Cortex of kidney (tissue), 1 donor: Measurements from ENCODE around the gene FUBP3.
A peak's percentile ranks its signal among the peaks of the same experiment; 100 is the strongest.

Experiments used
- DNase-seq: peaks from one replicate; lab custom pipeline; 2025; lab: John Stamatoyannopoulos, UW

The FUBP3 gene, protein sequence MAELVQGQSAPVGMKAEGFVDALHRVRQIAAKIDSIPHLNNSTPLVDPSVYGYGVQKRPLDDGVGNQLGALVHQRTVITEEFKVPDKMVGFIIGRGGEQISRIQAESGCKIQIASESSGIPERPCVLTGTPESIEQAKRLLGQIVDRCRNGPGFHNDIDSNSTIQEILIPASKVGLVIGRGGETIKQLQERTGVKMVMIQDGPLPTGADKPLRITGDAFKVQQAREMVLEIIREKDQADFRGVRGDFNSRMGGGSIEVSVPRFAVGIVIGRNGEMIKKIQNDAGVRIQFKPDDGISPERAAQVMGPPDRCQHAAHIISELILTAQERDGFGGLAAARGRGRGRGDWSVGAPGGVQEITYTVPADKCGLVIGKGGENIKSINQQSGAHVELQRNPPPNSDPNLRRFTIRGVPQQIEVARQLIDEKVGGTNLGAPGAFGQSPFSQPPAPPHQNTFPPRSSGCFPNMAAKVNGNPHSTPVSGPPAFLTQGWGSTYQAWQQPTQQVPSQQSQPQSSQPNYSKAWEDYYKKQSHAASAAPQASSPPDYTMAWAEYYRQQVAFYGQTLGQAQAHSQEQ

DNA sequence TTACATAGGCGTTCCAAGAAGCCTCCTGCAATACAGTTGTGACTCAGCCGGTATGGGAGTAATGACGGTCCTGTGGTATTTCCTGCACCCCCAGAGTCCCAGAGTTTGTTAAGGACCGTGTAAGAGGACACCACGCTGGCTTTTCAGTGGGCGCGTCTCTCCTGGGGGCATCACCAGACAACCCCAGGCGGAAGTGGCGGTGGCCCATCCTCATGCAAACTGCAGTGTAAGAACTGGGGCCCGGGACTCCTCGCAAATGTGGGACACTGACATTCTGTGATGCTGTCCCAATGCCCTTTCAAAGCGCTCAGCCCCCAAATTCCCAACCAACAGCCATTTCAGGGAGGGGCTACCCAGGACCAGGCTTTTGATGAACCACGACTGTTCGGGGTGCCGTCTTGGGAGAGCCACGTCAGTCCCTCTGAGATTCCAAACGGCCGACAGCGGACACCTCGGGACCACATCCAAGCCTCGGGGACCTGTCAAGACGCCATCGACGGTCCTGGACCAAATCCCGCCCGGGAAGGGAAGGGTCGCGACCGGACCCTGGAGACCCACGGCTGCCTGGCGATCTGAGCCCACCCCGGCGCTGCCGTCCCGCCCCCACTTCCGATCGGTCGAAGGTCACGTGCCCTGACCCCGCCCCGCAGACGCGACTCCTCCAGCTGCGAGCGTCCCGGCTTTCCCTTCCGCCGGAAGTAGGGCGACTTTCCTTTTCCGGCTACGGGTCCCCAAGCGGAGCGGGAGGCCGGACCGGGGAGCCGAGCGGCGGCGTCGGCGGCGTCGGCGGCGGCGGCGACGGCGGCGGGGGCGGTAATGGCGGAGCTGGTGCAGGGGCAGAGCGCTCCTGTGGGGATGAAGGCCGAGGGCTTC, at the start of gene FUBP3:
TSS of gene FUBP3 (plus strand) at position 713 of the 873 bp plus-strand sequence. CDS start at position 817, 104 bp downstream.
- peak; percentile 80 for DNase-seq

DNA sequence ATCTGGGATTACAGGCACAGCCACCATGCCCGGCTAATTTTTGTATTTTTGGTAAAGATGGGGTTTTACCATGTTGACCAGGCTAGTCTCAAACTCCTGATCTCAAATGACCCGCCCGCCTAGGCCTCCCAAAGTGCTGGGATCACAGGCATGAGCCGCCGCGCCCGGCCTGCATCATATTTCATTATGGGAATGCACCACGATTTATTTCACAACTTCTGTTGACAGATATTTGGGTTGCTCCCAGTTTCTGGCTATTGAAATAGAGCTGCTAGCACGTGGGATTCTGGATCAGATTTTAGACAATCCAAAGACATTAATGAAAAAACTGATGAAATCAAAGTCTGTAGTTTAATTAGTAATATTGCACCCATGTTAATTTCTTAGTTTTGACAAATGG, 48.4 kb upstream of the FUBP3 start:
- no peak for DNase-seq

DNA sequence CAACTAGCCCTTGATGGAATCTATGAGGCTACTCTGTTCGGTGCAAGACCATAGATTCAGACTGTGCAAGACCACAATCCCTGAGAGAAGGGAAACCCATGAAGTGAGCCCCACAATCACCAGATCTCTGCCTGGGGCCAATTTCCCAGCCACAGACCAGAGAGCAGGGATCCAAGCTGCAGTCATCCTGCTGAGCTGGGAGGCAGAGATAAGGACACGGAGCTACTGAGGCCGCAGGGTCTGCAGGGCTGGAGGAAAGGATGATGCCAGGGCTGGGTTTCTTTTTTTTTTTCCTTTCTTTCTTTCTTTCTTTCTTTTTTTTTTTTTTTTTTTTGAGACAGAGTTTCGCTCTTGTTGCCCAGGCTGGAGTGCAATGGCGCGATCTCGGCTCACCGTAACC, 47.7 kb upstream of the FUBP3 start:
- DNase-seq = no peak

DNA sequence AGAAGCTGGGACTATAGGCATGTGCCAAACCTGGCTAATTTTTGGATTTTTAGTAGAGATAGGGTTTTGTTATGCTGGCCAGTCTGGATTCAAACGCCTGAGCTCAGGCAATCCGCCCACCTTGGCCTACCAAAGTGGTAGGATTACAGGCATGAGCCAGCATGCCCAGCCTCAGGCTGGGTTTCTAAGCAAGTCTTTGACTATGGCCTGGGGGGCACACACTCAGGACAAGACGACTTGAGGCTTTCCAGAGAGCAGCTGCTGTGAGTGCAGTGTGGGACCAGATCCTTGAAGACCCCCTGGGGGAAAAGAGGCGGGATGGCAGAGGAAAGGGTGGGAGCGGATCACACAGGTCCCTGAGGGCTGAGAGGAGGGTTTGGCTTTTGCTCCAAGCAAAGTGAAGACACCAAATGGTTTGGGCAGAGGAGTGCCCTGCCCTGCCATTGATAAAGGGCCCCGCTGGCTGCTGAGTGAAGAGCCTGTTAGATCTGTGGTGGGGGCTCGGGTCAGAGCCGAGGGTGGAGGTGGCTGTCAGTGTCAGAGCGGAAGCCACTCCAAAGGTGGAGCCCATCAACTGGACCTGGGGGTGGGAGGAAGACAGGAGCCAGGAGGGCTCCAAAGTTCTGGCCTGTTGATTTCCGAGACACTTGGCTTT, 46.8 kb upstream of the FUBP3 start:
- DNase-seq = no peak

DNA sequence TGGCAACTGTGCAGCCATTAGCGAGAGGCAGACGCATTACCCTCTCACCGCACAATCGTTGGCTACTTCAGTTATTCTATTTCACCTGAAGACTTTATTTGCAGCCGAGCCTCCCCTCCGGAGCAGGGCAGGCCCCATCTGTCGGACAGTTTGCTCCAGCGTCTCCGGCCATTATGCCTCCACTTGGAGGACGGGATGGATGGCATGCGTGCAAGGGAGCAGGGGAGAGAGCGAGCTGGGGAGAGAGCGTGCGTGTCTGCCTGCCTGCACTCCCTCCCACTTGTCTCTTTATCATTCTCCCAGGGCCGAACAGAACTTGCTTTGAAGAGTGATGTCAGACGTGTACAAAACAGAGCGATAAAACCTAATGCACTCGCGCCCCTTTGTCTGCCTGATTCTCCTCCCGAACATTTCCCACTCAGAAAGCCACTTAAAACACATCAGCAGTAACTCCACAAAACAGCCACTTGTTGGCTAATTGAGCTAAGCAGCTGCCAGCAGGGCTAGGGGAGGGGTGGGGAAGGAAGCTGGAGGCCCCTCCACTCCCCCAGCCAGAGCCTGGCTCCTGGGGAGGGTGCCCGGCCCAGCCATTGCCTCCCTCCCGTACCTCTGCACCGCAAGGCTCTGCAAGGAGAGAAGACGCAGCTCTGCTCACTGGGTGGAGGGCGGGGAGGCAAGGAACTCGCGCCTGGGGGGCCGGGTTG, 43.4 kb upstream of the FUBP3 start:
- DNase-seq = no peak

DNA sequence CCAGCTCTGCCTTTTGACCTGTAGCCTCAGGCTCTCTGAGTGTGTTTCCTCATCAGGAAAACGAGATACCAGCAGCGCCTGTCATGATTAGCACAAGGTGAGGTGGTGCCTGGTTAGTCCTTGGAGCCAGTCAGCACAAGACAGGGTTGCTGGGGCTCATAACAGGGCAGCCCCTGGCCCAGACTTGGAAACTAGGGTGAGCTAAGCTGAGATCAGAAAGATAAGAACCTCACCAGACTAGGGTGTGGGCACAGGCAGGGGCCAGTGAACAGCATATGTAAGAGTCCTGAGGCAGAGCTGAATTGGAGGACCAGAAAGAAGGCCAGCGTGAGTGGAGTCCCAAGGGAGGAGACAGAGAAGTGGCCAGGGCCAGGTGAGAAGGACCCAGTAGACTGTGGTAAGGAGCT, 42.7 kb upstream of the FUBP3 start:
- DNase-seq = no peak

DNA sequence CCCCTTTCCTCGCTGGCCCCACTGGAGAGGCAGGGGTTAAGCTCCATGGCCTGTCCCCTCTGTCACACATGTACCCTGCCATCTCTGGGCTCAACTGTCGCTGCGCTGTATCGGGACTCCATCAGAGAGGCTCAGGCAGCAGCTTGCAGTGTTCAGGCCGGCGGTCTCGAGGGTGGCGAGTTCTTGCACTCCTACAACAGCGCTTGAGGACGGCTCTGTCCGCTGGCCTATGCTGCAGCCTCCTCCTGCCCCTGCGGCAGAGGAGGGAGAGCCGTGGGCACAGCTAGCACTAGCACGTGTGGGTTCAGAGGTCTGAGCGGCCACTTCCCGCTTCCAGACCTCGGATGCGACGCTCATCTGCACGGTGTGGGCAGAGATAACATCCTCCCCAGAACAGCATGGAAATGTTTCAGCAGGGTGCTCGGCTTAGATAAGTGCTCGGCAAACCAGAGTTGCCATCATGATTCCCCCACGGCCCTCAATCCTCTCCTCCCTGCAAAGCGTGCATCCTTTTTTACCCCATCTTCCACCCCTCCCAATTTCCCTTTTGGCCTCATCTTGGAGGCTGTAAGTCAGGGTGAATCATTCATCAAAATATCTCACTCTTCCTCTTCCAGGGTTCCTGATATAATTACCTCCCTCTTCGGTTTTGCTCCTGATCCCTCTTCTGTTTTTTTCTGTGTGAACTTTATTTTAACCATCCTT, 41.9 kb upstream of the FUBP3 start:
- DNase-seq = no peak

DNA sequence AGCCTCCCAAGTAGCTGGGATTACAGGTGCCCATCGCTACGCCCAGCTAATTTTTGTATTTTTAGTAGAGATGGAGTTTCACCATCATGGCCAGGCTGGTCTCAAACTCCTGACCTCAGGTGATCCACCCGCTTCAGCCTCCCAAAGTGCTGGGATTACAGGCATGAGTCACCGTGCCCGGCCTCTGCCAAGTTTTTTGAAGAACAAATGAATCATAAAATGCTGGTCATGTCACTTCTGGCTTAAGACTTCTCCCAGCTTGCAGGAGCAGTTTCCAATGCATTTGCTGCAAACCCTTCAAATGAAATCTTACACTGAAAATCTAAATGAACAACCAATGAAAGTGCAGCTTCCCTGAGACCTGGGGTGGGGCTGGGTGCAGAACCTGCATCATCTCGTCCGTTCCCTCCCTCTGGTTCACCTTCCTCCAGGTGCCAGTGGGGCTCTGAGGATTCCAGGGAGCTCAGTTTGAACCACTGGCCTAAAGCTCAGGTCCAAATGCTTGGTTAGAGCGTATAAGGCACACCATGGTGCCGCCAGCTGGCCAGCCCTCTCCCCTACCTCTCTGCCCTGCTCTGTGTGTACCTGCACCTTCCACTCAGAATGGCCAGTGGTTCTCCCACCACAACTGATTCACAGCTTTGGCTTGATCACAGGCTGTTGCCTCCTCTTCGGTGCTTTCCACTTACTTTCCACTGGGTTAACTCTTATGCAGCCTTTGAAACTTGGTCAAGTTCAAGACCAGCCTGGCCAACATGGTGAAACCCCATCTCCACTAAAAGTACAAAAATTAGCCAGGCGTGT, 39.8 kb upstream of the FUBP3 start:
- DNase-seq = no peak

DNA sequence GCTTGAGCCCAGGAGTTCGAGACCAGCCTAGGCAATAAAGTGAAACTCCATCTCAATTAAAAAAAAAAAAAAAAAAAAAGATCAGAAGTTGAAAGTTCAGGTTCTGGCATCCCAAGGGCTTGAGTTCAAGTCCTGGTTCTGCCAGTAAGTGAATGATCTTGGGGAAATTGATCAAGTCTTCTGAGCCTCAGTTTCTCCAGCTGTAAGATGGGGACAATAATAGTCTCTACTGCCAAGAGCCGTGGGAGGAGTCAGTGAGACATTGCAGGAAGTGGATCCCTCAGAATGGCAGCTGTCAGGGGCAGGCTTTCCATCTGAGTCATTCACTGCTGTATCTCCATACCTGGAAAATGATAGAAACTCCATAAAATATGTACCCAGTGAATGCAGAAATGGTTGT, 37.8 kb upstream of the FUBP3 start:
- no peak for DNase-seq

DNA sequence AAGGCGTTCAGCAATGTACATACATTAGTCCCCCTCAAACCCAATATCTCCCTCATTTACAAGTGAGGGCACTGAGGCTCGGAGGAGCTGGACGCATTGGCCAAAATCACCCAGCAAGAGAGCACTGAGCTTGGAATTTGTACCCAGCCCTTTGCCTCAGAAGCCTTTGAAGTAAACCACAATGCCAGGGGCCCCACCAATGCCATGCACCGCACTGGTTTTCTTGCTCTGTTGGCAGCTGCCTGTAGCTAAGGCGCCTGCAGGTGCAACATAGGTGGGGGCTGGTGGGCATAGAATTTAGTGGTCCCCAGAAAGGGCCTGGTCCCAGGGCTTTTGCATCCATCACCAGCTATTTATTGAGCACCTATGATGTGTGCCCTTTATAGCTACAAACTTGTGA, 37.3 kb upstream of the FUBP3 start:
- no peak for DNase-seq

DNA sequence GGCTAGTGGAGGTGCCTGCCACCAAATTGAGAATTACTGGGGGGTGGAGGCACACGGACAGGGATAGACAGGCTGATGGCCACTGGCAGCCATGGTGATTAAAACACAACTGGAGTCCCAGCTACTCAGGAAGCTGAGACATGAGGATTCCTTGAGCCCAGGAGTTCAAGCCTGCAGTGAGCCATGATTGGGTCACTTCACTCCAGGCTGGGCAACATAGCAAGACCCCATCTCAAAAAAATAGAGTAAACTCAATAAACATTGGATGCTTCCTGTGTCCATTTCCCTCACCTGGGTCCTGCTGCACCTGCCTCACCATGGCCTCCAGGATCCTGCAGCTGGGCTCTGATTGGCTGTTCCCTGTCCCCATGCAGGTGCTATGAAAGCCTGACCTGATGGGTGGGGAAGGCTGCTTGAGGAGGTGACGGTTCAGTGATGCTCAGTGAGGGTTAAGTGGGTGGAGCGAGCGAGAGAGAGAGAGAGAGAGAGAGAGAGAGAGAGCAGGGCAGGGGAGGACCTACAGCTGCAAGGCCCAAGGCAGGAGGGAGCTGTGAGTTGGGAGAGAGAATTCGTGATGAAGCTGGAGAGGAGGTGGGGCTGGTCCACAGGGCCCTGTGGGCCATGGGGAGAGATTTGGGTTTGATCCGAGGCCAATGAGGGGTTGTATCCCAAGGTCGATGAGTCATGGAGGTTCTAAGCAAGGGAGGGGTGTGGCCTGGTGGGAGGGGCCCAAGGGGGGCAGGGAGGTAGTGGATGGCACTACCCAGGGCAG, 36.7 kb upstream of the FUBP3 start:
- DNase-seq = no peak

DNA sequence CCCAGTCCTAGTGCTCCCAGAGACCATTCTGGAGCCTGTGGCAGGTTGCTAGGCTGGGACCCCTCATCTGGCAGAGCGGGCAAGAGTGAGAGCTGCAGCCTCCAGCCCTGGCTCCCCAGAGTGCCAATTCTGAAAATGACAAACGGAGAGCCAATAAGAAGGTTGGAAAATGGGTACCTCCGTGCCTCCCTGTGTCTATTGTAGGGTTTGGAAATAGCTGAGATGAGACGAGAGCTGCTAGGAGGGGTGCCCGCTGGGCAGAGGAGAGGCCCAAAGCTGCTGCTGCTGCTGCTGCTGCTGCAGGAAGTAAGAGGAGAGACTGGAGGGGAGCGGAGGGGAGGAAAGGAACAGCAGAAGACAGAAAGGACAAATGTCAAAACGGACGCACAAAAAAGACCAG, 36.0 kb upstream of the FUBP3 start:
- DNase-seq = no peak

DNA sequence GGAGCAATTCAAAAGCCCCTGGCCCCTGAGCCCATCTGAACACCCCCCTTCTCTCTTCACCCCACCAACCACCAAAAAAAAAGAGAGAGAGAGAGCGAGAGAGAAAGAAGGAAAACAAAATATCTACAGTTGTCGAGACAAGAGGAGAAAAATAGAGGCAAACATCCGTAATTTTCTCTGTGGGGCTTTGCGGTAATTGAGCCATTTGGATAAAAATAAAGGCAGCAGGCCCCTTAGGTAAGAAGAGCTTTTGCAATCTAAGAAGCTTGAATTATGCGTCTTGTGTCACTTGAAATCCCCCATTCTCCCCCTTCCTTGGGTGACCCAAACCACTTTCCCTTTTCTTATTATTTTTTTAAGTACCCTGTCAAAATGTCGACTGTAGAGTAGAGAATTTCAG, 35.5 kb upstream of the FUBP3 start:
- no peak for DNase-seq

DNA sequence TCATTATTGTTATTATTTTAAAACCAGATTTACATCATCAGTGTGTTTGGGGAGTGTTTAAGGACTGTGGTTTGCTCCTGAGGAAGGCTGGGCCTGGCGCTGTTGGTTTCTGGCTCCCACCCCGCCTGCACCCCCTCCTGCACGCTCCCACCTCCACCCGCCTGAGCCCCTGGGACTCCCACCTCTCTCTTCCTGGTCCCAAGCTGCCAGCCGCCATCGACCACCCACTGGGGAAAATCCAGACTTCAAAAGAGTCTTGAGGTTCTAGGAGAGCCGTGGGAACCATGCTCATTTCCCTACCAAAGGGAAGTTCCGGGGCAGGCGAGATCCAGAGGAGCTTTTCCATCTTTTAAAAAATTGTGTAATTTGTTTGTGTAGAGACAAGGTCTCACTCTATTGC, 35.0 kb upstream of the FUBP3 start:
- DNase-seq = no peak

DNA sequence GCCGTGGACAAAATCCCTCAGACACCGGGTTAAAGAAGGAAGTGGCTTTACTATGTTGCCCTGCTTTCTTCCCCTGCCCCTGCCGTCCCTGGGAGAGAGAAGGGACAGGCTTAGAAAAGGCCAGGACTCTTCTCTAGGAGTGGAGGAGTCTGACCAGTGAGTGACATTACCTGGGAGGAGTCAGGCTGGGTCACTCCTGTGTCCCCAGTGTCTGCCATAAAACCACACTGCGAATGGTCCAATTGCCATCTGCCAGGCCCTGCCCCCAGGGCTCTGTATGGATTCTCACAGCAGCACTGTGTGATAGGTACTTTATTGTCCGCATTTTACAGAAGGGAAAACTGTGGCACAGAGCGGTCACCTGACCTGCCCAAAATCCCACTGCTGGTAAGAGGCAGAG, 31.3 kb upstream of the FUBP3 start:
- DNase-seq = no peak

DNA sequence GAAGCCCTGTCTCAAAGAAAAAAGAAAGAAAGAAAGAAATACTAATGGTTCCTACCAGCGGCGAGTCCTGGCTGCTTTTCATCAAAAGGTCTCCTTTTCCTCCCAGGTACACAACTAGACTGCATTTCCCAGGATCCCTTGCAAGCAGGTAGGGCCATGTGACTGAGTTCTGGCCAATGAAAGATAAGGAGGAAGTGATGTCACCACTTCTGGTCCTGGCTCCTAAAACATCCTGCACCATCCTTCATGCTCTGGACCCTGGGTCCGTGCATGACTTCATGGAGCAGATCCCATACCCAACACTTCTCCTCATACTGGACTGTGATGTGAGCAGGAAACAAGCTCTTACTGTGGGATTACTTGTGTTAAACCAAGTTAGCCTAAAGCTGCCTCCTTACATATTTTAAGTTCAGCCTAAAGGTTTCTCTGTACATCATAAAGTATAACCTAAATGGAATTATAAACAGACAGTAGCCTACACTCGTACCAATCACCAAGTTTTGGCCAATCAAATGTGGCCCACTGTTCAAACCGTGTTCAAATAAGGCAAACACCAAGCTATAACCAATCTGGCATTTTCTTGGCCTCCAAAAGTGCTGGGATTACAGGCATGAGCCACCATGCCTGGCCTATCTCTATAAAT, 30.2 kb upstream of the FUBP3 start:
- DNase-seq = no peak

DNA sequence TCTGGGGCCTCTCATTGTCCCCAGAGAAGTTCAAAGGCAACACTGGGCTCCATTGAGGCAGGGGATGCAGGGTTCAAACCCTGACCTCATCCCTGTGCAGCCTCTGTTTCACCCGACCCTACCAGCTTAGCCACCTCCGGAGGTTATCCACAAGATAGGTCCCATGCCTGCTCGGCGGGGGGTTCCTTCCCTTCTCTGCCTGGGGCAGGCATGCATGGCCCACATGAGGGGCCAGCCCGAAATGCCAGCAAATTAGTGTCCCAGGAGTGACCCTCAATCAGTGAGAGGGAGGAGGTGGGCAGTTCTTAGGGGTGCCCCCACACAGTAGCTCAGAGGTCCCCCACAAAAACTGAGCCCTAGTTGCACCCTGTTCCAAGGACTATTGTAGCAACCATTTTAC, 24.8 kb upstream of the FUBP3 start:
- no peak for DNase-seq

DNA sequence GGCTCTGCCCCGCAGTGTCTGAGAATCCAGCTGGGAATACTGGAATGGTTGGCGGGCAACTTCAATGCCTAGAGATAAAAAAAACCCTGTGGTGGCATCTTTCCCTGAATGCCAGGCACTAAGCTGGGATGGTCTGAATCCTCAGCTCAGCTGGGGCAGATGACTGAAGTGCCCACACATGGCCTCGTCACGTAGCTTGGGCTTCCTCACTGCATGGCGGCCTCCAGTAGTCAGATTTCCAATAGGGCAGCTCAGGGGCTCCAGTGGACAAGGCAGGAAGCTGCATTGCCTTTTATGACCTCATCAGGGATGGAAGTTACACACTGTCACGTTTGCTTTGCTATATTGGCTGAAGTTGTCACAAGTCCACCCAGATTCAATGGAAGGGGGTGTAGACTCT, 24.3 kb upstream of the FUBP3 start:
- no peak for DNase-seq

DNA sequence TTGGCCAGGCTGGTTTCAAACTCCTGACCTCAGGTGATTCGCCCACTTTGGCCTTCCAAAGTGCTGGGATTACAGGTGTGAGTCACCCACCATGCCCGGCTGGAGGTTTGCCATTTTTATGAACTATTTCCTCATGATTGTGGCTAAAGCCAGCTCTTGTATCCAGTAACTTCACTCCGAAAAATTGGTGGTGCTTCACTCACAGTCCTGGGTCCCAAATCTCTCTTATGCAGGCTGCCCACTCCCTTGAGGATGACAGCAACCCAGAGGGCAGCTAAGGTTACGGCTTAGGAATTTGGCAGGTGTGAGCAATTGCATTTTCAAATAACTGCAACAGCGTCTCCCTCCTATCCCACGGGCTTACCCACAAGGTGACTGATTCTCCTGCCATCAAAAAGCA, 23.4 kb upstream of the FUBP3 start:
- DNase-seq = no peak
